ENCODE results near the gene SLC9A3. TPM values are rescaled to one million over a fixed set of nuclear protein-coding genes. Genes with fewer than 3 reads are reported as not detected.
"Not testable (repeated sequence)": the region's sequence is repeated elsewhere in the genome, so short reads cannot be mapped to it uniquely, and the experiment has no call there.

The SLC9A3 gene
- total and polyA plus RNA-seq, 2 experiments from 2014 or later, result 1.2 to 1.7 TPM

- no peaks in the 10 kb centered on the region for H3F3A ChIP-seq (ENCODE audit: insufficient read depth)
- TF ChIP-seq EZH2 (IDR thresholded peaks at IDR 0.05; ENCODE audit: insufficient read depth, poor library complexity, severe bottlenecking), result no peak
- no peak for TF ChIP-seq EZH2phosphoT487 (IDR thresholded peaks at IDR 0.05; ENCODE audit: insufficient read depth, low read depth)
- no peaks in the 10 kb centered on the region for H3K36me3 ChIP-seq (ENCODE audit: low read depth)
- no peaks in the 10 kb centered on the region for H3K79me2 ChIP-seq (ENCODE audit: insufficient read depth)
- no peak for DNase-seq
- H3K27me3 ChIP-seq (replicated peaks; ENCODE audit: insufficient read depth), result 0 out of 2 replicates have a peak, but pooled peaks cover 5% of the 10 kb centered on the region
- in situ Hi-C loops (cut with MboI), result no loop called here
- H3K4me3 ChIP-seq, result no peak overlapping the region
- 73 to 88% methylated on average over 22 to 32 of the region's 32 CpGs for WGBS, 2 experiments (ENCODE audit: low coverage in 1 of 2, low lambda C conversion rate in 2 of 2, missing lambda C conversion rate in 2 of 2)
- no peaks in the 10 kb centered on the region for H4K20me1 ChIP-seq (ENCODE audit: insufficient read depth)
- no peaks in the 10 kb centered on the region for H3K9me3 ChIP-seq (ENCODE audit: low read depth)
- no peak overlapping the region for H2AFZ ChIP-seq
- H3K27ac ChIP-seq, result no peak overlapping the region
- no peaks in the 10 kb centered on the region for H3K9me2 ChIP-seq (ENCODE audit: insufficient read depth)
- H3K4me2 ChIP-seq (ENCODE audit: unreplicated experiment), result no peak overlapping the region
- H3K9ac ChIP-seq, result no peak overlapping the region
- H3K4me1 ChIP-seq (ENCODE audit: insufficient read depth), result no peaks in the 10 kb centered on the region
These were observed 34.7 kb upstream of the SLC9A3 start for GRCh38 chr5:558871-559503.

- in situ Hi-C loops (cut with MboI), result no loop called here
- Histone ChIP-seq H3K4me2 (ENCODE audit: unreplicated experiment) (no peak overlapping the region), H4K20me1 (ENCODE audit: insufficient read depth) (no peaks in the 10 kb centered on the region), H3K27me3 (replicated peaks; ENCODE audit: insufficient read depth) (0 out of 2 replicates have a peak, but pooled peaks cover 5% of the 10 kb centered on the region), H3K9me3 (ENCODE audit: low read depth) (no peaks in the 10 kb centered on the region), H3K27ac (no peak overlapping the region), H3F3A (ENCODE audit: insufficient read depth) (no peaks in the 10 kb centered on the region), H3K4me1 (ENCODE audit: insufficient read depth) (no peaks in the 10 kb centered on the region), H3K9ac (no peak overlapping the region), H3K9me2 (ENCODE audit: insufficient read depth) (no peaks in the 10 kb centered on the region), H3K79me2 (ENCODE audit: insufficient read depth) (no peaks in the 10 kb centered on the region), H3K36me3 (ENCODE audit: low read depth) (no peaks in the 10 kb centered on the region), H2AFZ (no peak overlapping the region), H3K4me3 (no peak overlapping the region)
- DNase-seq, result no peak
- TF ChIP-seq EZH2 (IDR thresholded peaks at IDR 0.05; ENCODE audit: insufficient read depth, poor library complexity, severe bottlenecking) (no peak), EZH2phosphoT487 (IDR thresholded peaks at IDR 0.05; ENCODE audit: insufficient read depth, low read depth) (no peak)
- 78 to 89% methylated on average over 9 to 10 of the region's 10 CpGs for WGBS, 2 experiments (ENCODE audit: low coverage in 1 of 2, low lambda C conversion rate in 2 of 2, missing lambda C conversion rate in 2 of 2)
These were observed 34.1 kb upstream of the SLC9A3 start for GRCh38 chr5:558326-558725.

GRCh38 chr5:557917-558316 lies 33.7 kb upstream of the SLC9A3 start:
- H2AFZ ChIP-seq; H3K79me2 ChIP-seq (ENCODE audit: insufficient read depth); H4K20me1 ChIP-seq (ENCODE audit: insufficient read depth); H3K9me3 ChIP-seq (ENCODE audit: low read depth); DNase-seq; H3K36me3 ChIP-seq (ENCODE audit: low read depth); H3K4me1 ChIP-seq (ENCODE audit: insufficient read depth); H3F3A ChIP-seq (ENCODE audit: insufficient read depth); in situ Hi-C loops (cut with MboI); H3K9me2 ChIP-seq (ENCODE audit: insufficient read depth); H3K27me3 ChIP-seq (replicated peaks; ENCODE audit: insufficient read depth); H3K27ac ChIP-seq; H3K4me2 ChIP-seq (ENCODE audit: unreplicated experiment); H3K4me3 ChIP-seq; H3K9ac ChIP-seq: not testable (repeated sequence)
- WGBS, 2 experiments (ENCODE audit: low coverage in 1 of 2, low lambda C conversion rate in 2 of 2, missing lambda C conversion rate in 2 of 2), result 81 to 83% methylated on average over 2 to 3 of the region's 4 CpGs

GRCh38 chr5:556909-557441 lies 32.7 kb upstream of the SLC9A3 start:
- Histone ChIP-seq H3K36me3 (ENCODE audit: low read depth) (no peaks in the 10 kb centered on the region), H3F3A (ENCODE audit: insufficient read depth) (no peaks in the 10 kb centered on the region), H3K79me2 (ENCODE audit: insufficient read depth) (no peaks in the 10 kb centered on the region), H4K20me1 (ENCODE audit: insufficient read depth) (no peaks in the 10 kb centered on the region), H3K4me3 (no peak overlapping the region), H3K9ac (no peak overlapping the region), H3K4me1 (ENCODE audit: insufficient read depth) (no peaks in the 10 kb centered on the region), H3K9me3 (ENCODE audit: low read depth) (no peaks in the 10 kb centered on the region), H3K4me2 (ENCODE audit: unreplicated experiment) (no peak overlapping the region), H3K9me2 (ENCODE audit: insufficient read depth) (no peaks in the 10 kb centered on the region), H3K27me3 (replicated peaks; ENCODE audit: insufficient read depth) (0 out of 2 replicates have a peak, but pooled peaks cover 5% of the 10 kb centered on the region), H3K27ac (no peak overlapping the region), H2AFZ (no peak overlapping the region)
- no peak for DNase-seq
- in situ Hi-C loops (cut with MboI), result no loop called here
- 72 to 75% methylated on average over 17 to 19 of the region's 19 CpGs for WGBS, 2 experiments (ENCODE audit: low coverage in 1 of 2, low lambda C conversion rate in 2 of 2, missing lambda C conversion rate in 2 of 2)
- TF ChIP-seq EZH2phosphoT487 (IDR thresholded peaks at IDR 0.05; ENCODE audit: insufficient read depth, low read depth) (no peak), EZH2 (IDR thresholded peaks at IDR 0.05; ENCODE audit: insufficient read depth, poor library complexity, severe bottlenecking) (no peak)

Measured in GM23248 (cell line).